Erythroblast (primary cell): ENCODE data around the gene BRD7.

Experiments
- GATA1 ChIP-seq: IDR thresholded peaks from 2 replicates; pipeline ENCODE4 v1.6.1; 2011; ENCODE audit warnings: low read depth, mild to moderate bottlenecking, control low read depth, low read length, moderate library complexity
- POLR2A ChIP-seq: IDR thresholded peaks from 2 replicates; pipeline ENCODE4 v1.6.1; 2011; ENCODE audit warnings: mild to moderate bottlenecking, low read length

- TF ChIP-seq POLR2A (no peak), GATA1 (no peak)
Measured at GRCh38 chr16:50414152-50414551, 45.4 kb upstream of the BRD7 start.
